PC-3 (cell line): ENCODE measurements around the gene PRR15.

Source experiments
- EZH2 ChIP-seq: fragments of 300-600 bp; sonication (generic); IDR thresholded peaks from one replicate; pipeline ENCODE4 v1.6.1; 2017; ENCODE audit warnings: antibody characterized with exemption, mild to moderate bottlenecking, low read length; ENCODE audit not compliant: unreplicated experiment
- EZH2phosphoT487 ChIP-seq: fragments of 300-600 bp; sonication (generic); IDR thresholded peaks from 2 replicates; pipeline ENCODE4 v1.6.1; 2018; ENCODE audit warnings: mild to moderate bottlenecking, antibody characterized with exemption, low read length, borderline replicate concordance
- TF ChIP-seq, protein P1 (sequence below): fragments of 300-600 bp; sonication (generic); conservative IDR thresholded peaks from 2 replicates; pipeline ENCODE4 v1.5.1; 2017; ENCODE audit warnings: antibody characterized with exemption, low read depth, mild to moderate bottlenecking, low read length

DNA sequence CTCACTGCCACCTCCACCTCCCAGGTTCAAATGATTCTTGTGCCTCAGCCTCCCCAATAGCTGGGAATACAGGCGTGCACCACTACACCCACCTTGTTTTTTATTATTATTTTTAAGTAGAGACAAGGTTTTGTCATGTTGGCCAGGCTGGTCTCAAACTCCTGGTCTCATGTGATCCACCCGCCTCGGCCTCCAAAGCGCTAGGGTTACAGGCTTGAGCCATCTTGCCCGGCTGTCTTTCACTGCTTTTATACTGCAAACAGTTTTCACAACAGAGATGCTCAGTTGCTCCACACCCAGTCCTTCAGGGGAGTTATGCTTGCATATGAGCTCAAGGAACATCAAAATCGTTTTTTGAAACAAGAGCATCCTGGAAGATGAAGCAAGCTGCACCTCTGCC, 1.3 kb upstream of the PRR15 start:
- TF ChIP-seq, protein P1, sequence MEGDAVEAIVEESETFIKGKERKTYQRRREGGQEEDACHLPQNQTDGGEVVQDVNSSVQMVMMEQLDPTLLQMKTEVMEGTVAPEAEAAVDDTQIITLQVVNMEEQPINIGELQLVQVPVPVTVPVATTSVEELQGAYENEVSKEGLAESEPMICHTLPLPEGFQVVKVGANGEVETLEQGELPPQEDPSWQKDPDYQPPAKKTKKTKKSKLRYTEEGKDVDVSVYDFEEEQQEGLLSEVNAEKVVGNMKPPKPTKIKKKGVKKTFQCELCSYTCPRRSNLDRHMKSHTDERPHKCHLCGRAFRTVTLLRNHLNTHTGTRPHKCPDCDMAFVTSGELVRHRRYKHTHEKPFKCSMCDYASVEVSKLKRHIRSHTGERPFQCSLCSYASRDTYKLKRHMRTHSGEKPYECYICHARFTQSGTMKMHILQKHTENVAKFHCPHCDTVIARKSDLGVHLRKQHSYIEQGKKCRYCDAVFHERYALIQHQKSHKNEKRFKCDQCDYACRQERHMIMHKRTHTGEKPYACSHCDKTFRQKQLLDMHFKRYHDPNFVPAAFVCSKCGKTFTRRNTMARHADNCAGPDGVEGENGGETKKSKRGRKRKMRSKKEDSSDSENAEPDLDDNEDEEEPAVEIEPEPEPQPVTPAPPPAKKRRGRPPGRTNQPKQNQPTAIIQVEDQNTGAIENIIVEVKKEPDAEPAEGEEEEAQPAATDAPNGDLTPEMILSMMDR, result no peak
- no peak for TF ChIP-seq EZH2
- no peak for TF ChIP-seq EZH2phosphoT487
